ENCODE data around the gene APBA3.

DNA sequence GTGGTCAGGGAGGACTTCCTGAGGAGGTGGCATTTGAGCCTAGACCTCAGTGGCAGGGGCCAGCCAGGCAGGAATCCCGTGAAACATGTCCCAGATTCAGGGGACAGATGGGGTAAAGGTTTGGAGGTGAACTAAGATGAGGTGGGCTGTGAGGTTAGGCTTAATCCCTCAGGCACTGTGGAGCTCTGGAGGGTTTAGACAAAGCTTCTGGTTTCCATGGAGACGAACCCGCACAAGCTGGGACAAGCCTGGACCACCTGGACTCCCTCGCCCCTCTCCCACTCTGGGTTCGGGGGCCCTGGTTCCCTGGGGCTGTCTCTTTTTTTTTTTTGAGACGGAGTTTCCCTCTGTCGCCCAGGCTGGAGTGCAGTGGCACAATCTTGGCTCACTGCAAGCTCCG is 37.6 kb downstream of the APBA3 start:
- TF ChIP-seq, protein P1, sequence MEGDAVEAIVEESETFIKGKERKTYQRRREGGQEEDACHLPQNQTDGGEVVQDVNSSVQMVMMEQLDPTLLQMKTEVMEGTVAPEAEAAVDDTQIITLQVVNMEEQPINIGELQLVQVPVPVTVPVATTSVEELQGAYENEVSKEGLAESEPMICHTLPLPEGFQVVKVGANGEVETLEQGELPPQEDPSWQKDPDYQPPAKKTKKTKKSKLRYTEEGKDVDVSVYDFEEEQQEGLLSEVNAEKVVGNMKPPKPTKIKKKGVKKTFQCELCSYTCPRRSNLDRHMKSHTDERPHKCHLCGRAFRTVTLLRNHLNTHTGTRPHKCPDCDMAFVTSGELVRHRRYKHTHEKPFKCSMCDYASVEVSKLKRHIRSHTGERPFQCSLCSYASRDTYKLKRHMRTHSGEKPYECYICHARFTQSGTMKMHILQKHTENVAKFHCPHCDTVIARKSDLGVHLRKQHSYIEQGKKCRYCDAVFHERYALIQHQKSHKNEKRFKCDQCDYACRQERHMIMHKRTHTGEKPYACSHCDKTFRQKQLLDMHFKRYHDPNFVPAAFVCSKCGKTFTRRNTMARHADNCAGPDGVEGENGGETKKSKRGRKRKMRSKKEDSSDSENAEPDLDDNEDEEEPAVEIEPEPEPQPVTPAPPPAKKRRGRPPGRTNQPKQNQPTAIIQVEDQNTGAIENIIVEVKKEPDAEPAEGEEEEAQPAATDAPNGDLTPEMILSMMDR (IDR thresholded peaks at IDR 0.05): no peak
- TF ChIP-seq POLR2A (IDR thresholded peaks at IDR 0.05): no peak
